Measurements from ENCODE around the gene PIEZO2. TPM values are rescaled to one million over a fixed set of nuclear protein-coding genes. Genes with fewer than 3 reads are reported as not detected.

Gene PIEZO2
- total and polyA plus RNA-seq, 2 of the 8 experiments (the other 6 are each of a cell fraction or from before 2014, with no cell fraction given) = 4.7 to 16.5 TPM

DNA sequence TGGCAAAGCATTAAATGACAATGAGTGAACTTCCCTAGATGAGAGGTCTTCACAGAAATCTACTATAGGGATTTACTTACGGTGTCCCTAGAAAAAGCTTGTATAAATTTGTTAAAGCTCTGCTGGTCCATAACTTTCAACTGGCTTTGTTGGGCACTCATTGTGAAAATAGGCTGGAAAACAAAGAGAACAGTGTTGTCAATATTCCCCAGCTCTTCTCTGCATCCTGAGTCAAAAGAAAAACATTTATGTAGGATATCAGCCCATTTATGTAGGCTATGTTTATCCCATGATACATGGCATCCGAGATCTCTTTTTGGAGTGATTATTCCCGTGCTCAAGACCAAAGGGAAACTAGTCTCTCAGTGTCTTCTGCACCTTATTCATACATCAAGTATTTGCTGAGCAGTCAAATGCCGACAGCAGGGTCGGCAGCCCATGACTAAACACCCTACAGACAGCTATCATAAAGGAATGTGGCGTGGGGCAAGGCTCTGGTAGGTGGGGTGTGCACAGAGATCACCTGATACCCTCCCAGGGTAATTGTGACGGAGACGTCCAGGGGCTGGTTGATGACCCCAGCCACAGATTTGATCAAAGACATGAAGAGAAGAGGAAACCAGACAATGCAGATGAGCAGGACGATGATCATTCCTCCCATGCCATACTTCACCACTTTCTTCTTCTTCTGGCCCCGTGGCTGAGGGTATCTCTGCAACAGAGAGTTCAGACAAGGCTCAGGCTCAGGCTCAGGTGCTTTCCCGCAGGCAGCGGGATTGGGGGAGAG is 467.6 kb downstream of the PIEZO2 start:
- no peak overlapping the region for H4K5ac ChIP-seq (ENCODE audit: insufficient read length, low read depth, low read length)
- no peak overlapping the region for H3K18ac ChIP-seq (ENCODE audit: extremely low read depth, low read length)
- H3K56ac ChIP-seq (replicated peaks; ENCODE audit: insufficient read length, low read depth, low read length) = no peak overlapping the region
- no peaks in the 10 kb centered on the region for H3K79me1 ChIP-seq (ENCODE audit: low read depth, low read length)
- DNase-seq (ENCODE audit: low read depth in 1 of 2, low spot score in 2 of 2) (no peak), FAIRE-seq (no peak)
- CTCF ChIA-PET (ENCODE audit: partially characterized antibody) = no interaction called here
- no peak overlapping the region for H4K91ac ChIP-seq (replicated peaks; ENCODE audit: insufficient read length, low read length)
- no peak overlapping the region for H3K14ac ChIP-seq (ENCODE audit: insufficient read length)
- H3K4ac ChIP-seq (replicated peaks; ENCODE audit: insufficient read length, low read depth, low read length) = no peak overlapping the region
- no peaks in the 10 kb centered on the region for H3K9me3 ChIP-seq (ENCODE audit: insufficient read depth in 2 of 2, low read depth in 1 of 2, low read length in 1 of 2)
- no peaks in the 10 kb centered on the region for H3K27me3 ChIP-seq (replicated peaks in 1 of 4; ENCODE audit: control insufficient read depth in 3 of 4, extremely low read depth in 1 of 4, insufficient read depth in 3 of 4, low read length in 3 of 4)
- no peaks in the 10 kb centered on the region for H3K23me2 ChIP-seq (ENCODE audit: low read depth, low read length)
- H4K8ac ChIP-seq (ENCODE audit: extremely low read depth, insufficient read depth, low read length) = no peak overlapping the region
- no peak overlapping the region for H2BK12ac ChIP-seq (ENCODE audit: low read depth, low read length)
- H3K4me3 ChIP-seq (ENCODE audit: extremely low read depth in 1 of 4, insufficient read depth in 2 of 4, low read depth in 3 of 4, low read length in 4 of 4) = no peak overlapping the region
- no peak overlapping the region for H2BK5ac ChIP-seq (ENCODE audit: low read depth, low read length)
- POLR2A ChIA-PET (ENCODE audit: partially characterized antibody) = interaction anchor here (0.7 kb wide), 1 partner anchor 812 kb away, joined by 4 read pairs; no protein-coding TSS in a partner anchor
- H3K4me1 ChIP-seq (replicated peaks in 1 of 4; ENCODE audit: control insufficient read depth in 3 of 4, insufficient read depth in 4 of 4, low read length in 3 of 4) = no peaks in the 10 kb centered on the region
- H2AFZ ChIP-seq (ENCODE audit: low read length) = no peak overlapping the region
- no peak overlapping the region for H2AK5ac ChIP-seq (ENCODE audit: low read depth, low read length)
- H2BK20ac ChIP-seq (ENCODE audit: low read length) = 0 out of 2 replicates have a peak overlapping the region, but pooled peaks have one; percentile 29
- H3K27ac ChIP-seq (ENCODE audit: low read depth, low read length) = no peak overlapping the region
- no peaks in the 10 kb centered on the region for H3K79me2 ChIP-seq (ENCODE audit: control insufficient read depth in 1 of 2, insufficient read depth in 2 of 2, low read length in 2 of 2)
- WGBS, 2 experiments (ENCODE audit: extremely low coverage in 1 of 2, insufficient coverage in 1 of 2, insufficient read length in 1 of 2, insufficient replicate concordance in 2 of 2, low coverage in 1 of 2, low lambda C conversion rate in 2 of 2, missing lambda C conversion rate in 1 of 2) = 93% methylated on average over 12 of the region's 12 CpGs; no CpG with 5 or more reads in 1 of the 2 experiments
- H3K4me2 ChIP-seq (ENCODE audit: insufficient read depth in 1 of 2, low read depth in 2 of 2, low read length in 2 of 2) = no peak overlapping the region
- H2BK120ac ChIP-seq (replicated peaks; ENCODE audit: low read depth, low read length) = no peak overlapping the region
- no peak overlapping the region for H3K23ac ChIP-seq (ENCODE audit: insufficient read length)
- no peak overlapping the region for H2BK15ac ChIP-seq (ENCODE audit: low read length)
- no peak overlapping the region for H3K9ac ChIP-seq (replicated peaks in 1 of 4; ENCODE audit: extremely low read depth in 1 of 4, low read depth in 3 of 4, low read length in 3 of 4)
- no peaks in the 10 kb centered on the region for H4K20me1 ChIP-seq (replicated peaks in 1 of 2; ENCODE audit: control insufficient read depth in 1 of 2, insufficient read depth in 2 of 2, low read length in 2 of 2)
- H3K36me3 ChIP-seq (ENCODE audit: control insufficient read depth in 2 of 4, insufficient read depth in 4 of 4, low read length in 3 of 4) = no peaks in the 10 kb centered on the region
- TF ChIP-seq CHD1 (IDR thresholded peaks at IDR 0.05; ENCODE audit: low read depth, low read length) = no peak
- no peak for TF ChIP-seq CREB1 (IDR thresholded peaks at IDR 0.05)
- no peak for TF ChIP-seq KDM1A (IDR thresholded peaks at IDR 0.05; ENCODE audit: borderline replicate concordance, low read length)
- no peak for TF ChIP-seq EGR1 (IDR thresholded peaks at IDR 0.05; ENCODE audit: borderline replicate concordance, low read depth, low read length)
- TF ChIP-seq CTCF (IDR thresholded peaks at IDR 0.05; ENCODE audit: control extremely low read depth in 1 of 3, insufficient read depth in 1 of 3, low read depth in 1 of 3, low read length in 3 of 3) = no peak
- no peak for TF ChIP-seq YY1 (IDR thresholded peaks at IDR 0.05; ENCODE audit: low read depth, low read length)
- TF ChIP-seq TAF7 (optimal IDR thresholded peaks at IDR 0.05; ENCODE audit: borderline replicate concordance, low read depth, low read length) = no peak
- TF ChIP-seq ATF2 (IDR thresholded peaks at IDR 0.05; ENCODE audit: low read length) = no peak
